ENCODE measurements around the gene NPPC. TPM values are rescaled to one million over a fixed set of nuclear protein-coding genes. Genes with fewer than 3 reads are reported as not detected.

Gene NPPC
- total and polyA plus RNA-seq, 2 of the 8 experiments (the other 6 are each of a cell fraction or from before 2014, with no cell fraction given): 1.3 to 4.7 TPM

DNA sequence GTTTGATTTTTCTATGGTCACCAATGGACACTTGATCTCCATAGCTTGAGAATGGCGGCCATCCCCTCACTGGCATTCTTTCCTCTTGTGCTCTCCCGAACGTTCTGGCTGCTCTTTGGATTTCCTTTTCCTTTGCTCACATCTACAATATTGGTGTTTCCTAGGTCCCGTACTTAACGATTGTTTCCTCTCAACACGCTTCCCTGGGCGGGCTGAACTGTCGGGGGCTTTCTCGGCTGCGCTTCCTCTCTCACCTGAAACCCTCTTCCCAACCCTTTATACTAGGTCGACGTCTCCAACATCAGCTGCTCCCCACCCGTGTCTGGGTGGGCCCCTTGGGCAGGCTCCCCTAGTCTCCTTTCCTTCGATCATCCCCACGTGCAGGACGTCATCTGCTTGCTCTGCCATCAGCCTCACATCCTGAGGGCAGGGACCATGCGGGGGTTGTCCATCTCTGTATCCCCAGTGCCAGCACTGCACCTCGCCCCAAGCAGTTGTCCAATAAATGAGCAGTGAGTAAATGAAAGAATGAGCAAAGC is 34.7 kb upstream of the NPPC start:
- Histone ChIP-seq H3K36me3 (ENCODE audit: control insufficient read depth in 2 of 4, insufficient read depth in 4 of 4, low read length in 3 of 4) (no peaks in the 10 kb centered on the region), H3K4me3 (ENCODE audit: extremely low read depth in 1 of 4, insufficient read depth in 2 of 4, low read depth in 3 of 4, low read length in 4 of 4) (peak overlapping the region; percentile 79 to 91 (median 87)), H4K20me1 (replicated peaks in 1 of 2; ENCODE audit: control insufficient read depth in 1 of 2, insufficient read depth in 2 of 2, low read length in 2 of 2) (no peaks in the 10 kb centered on the region), H3K79me2 (ENCODE audit: control insufficient read depth in 1 of 2, insufficient read depth in 2 of 2, low read length in 2 of 2) (peaks cover 0 to 31% of the 10 kb centered on the region in 2 experiments; a peak in 2 of 4 replicates), H3K23me2 (ENCODE audit: low read depth, low read length) (peaks cover 7% of the 10 kb centered on the region; the same call in 1 of the 2 replicates), H2BK15ac (ENCODE audit: low read length) (peak overlapping the region; percentile 8; the same call in 1 of the 2 replicates), H2AK5ac (ENCODE audit: low read depth, low read length) (no peak overlapping the region), H4K91ac (replicated peaks; ENCODE audit: insufficient read length, low read length) (peak overlapping the region; percentile 34), H3K27me3 (replicated peaks in 1 of 4; ENCODE audit: control insufficient read depth in 3 of 4, extremely low read depth in 1 of 4, insufficient read depth in 3 of 4, low read length in 3 of 4) (peaks cover 0 to 3% (median 0%) of the 10 kb centered on the region in 4 experiments; a peak in 1 of 7 replicates), H3K4me1 (replicated peaks in 1 of 4; ENCODE audit: control insufficient read depth in 3 of 4, insufficient read depth in 4 of 4, low read length in 3 of 4) (peaks cover 0 to 4% (median 1%) of the 10 kb centered on the region in 4 experiments; a peak in 2 of 7 replicates), H4K5ac (ENCODE audit: insufficient read length, low read depth, low read length) (peak overlapping the region; percentile 73), H2BK12ac (ENCODE audit: low read depth, low read length) (no peak overlapping the region), H3K23ac (ENCODE audit: insufficient read length) (no peak overlapping the region), H3K4ac (replicated peaks; ENCODE audit: insufficient read length, low read depth, low read length) (peak overlapping the region; percentile 57), H3K18ac (ENCODE audit: extremely low read depth, low read length) (peak overlapping the region; percentile 95; the same call in 1 of the 2 replicates), H2BK20ac (ENCODE audit: low read length) (no peak overlapping the region), H4K8ac (ENCODE audit: extremely low read depth, insufficient read depth, low read length) (peak overlapping the region; percentile 93), H3K56ac (replicated peaks; ENCODE audit: insufficient read length, low read depth, low read length) (peak overlapping the region; percentile 37), H3K4me2 (ENCODE audit: insufficient read depth in 1 of 2, low read depth in 2 of 2, low read length in 2 of 2) (peak overlapping the region; percentile 77 to 100), H3K9me3 (ENCODE audit: insufficient read depth in 2 of 2, low read depth in 1 of 2, low read length in 1 of 2) (no peaks in the 10 kb centered on the region), H3K27ac (ENCODE audit: low read depth, low read length) (peak overlapping the region; percentile 71; the same call in 1 of the 2 replicates), H3K14ac (ENCODE audit: insufficient read length) (no peak overlapping the region), H2BK5ac (ENCODE audit: low read depth, low read length) (peak overlapping the region; percentile 83), H3K79me1 (ENCODE audit: low read depth, low read length) (peaks cover 2% of the 10 kb centered on the region; the same call in 1 of the 2 replicates), H2AFZ (ENCODE audit: low read length) (0 out of 2 replicates have a peak overlapping the region, but pooled peaks have one; percentile 59), H2BK120ac (replicated peaks; ENCODE audit: low read depth, low read length) (no peak overlapping the region), H3K9ac (replicated peaks in 1 of 4; ENCODE audit: extremely low read depth in 1 of 4, low read depth in 3 of 4, low read length in 3 of 4) (peak overlapping the region in 3 of 4 experiments; percentile 42 to 76 (median 75); a peak in 5 of 7 replicates)
- FAIRE-seq (no peak), DNase-seq (ENCODE audit: low read depth in 1 of 2, low spot score in 2 of 2) (no peak)
- TF ChIP-seq, protein P1, sequence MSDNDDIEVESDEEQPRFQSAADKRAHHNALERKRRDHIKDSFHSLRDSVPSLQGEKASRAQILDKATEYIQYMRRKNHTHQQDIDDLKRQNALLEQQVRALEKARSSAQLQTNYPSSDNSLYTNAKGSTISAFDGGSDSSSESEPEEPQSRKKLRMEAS (IDR thresholded peaks at IDR 0.05): peak; percentile 75
- 0 out of 4 replicates have a peak, but pooled peaks of 1 of the 2 experiments have one; percentile 22 for TF ChIP-seq HDAC2 (IDR thresholded peaks at IDR 0.05; ENCODE audit: borderline replicate concordance in 1 of 2, low read depth in 2 of 2, low read length in 2 of 2)
- TF ChIP-seq POLR2AphosphoS5 (IDR thresholded peaks at IDR 0.05; ENCODE audit: low read depth, low read length): no peak
- no peak for TF ChIP-seq CHD1 (IDR thresholded peaks at IDR 0.05; ENCODE audit: low read depth, low read length)
- ChIA-PET POLR2A (ENCODE audit: partially characterized antibody) (interaction anchor here (0.7 to 1.4 kb wide), 7 partner anchors 14 to 365 kb away, joined by 3 to 7 read pairs (median 4); no protein-coding TSS in a partner anchor), CTCF (ENCODE audit: partially characterized antibody) (interaction anchor here (1.2 to 1.4 kb wide), 2 partner anchors 54 to 61 kb away, joined by 3 read pairs; no protein-coding TSS in a partner anchor)
- 67% methylated on average over 18 of the region's 18 CpGs; no CpG with 5 or more reads in 1 of the 2 experiments for WGBS, 2 experiments (ENCODE audit: extremely low coverage in 1 of 2, insufficient coverage in 1 of 2, insufficient read length in 1 of 2, insufficient replicate concordance in 2 of 2, low coverage in 1 of 2, low lambda C conversion rate in 2 of 2, missing lambda C conversion rate in 1 of 2)

All from H1 (cell line).